RWPE2 (cell line): ENCODE data around the gene PLEKHG3.

Source experiments
- ATAC-seq: fragments of 200-7000 bp; cut with Tn5 transposase; 3 replicates; pipeline ENCODE4 v1.9.1; 2021; ENCODE audit warnings: low read depth
- DNase-seq: peaks from one replicate; pipeline ENCODE4 v3.0.0-alpha.2; 2020; ENCODE audit warnings: low spot score
- H3K27ac ChIP-seq: fragments of 450-650 bp; 2 replicates; pipeline ENCODE4 v1.5.1; 2017; ENCODE audit warnings: mild to moderate bottlenecking; ENCODE audit not compliant: poor library complexity, severe bottlenecking
- H3K27me3 ChIP-seq: fragments of 250-450 bp; sonication (Bioruptor Pico); 2 replicates; pipeline ENCODE4 v1.5.1; 2021; ENCODE audit warnings: mild to moderate bottlenecking, moderate library complexity; ENCODE audit not compliant: insufficient read depth, poor library complexity, severe bottlenecking
- H3K36me3 ChIP-seq: fragments of 250-450 bp; sonication (Bioruptor Pico); 2 replicates; pipeline ENCODE4 v1.5.1; 2020; ENCODE audit warnings: low read depth, mild to moderate bottlenecking, moderate library complexity
- H3K4me1 ChIP-seq: fragments of 250-450 bp; sonication (Bioruptor Pico); 2 replicates; pipeline ENCODE4 v1.5.1; 2021; ENCODE audit warnings: mild to moderate bottlenecking, moderate library complexity; ENCODE audit not compliant: insufficient read depth, poor library complexity, severe bottlenecking
- H3K4me3 ChIP-seq: fragments of 250-450 bp; sonication (Bioruptor Pico); 2 replicates; pipeline ENCODE4 v1.5.1; 2021; ENCODE audit warnings: mild to moderate bottlenecking, moderate library complexity; ENCODE audit not compliant: severe bottlenecking
- H3K9me3 ChIP-seq: fragments of 250-450 bp; sonication (Bioruptor Pico); 2 replicates; pipeline ENCODE4 v1.5.1; 2021; ENCODE audit warnings: mild to moderate bottlenecking, moderate library complexity; ENCODE audit not compliant: severe bottlenecking
- TF ChIP-seq, protein P1 (sequence below): fragments of 450-650 bp; IDR thresholded peaks from one replicate; pipeline ENCODE4 v1.5.1; 2017; ENCODE audit warnings: mild to moderate bottlenecking, moderate library complexity; ENCODE audit not compliant: poor library complexity, severe bottlenecking

Gene PLEKHG3

DNA sequence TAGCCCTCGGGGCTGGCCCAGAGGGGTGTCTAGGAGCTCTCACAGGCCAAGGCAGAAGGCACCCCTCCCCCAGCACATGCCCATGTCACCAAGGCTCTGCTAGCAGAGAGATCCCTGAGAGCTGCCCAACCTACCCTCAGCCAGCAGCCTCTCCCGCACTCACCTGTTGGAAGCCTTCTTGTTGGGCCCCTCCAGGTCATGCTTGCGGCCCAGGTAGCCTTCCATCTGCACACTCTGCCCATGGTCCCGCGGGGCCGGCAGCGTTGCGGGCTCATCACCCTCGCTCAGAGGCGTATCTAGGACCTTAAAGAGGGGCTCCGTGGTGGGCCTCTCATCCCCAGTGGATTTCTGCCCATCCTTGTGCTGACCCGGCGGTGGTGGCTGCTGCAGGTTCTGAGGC lies 49.1 kb downstream of the PLEKHG3 start:
- H3K27ac ChIP-seq: no peak overlapping the region
- TF ChIP-seq, protein P1, sequence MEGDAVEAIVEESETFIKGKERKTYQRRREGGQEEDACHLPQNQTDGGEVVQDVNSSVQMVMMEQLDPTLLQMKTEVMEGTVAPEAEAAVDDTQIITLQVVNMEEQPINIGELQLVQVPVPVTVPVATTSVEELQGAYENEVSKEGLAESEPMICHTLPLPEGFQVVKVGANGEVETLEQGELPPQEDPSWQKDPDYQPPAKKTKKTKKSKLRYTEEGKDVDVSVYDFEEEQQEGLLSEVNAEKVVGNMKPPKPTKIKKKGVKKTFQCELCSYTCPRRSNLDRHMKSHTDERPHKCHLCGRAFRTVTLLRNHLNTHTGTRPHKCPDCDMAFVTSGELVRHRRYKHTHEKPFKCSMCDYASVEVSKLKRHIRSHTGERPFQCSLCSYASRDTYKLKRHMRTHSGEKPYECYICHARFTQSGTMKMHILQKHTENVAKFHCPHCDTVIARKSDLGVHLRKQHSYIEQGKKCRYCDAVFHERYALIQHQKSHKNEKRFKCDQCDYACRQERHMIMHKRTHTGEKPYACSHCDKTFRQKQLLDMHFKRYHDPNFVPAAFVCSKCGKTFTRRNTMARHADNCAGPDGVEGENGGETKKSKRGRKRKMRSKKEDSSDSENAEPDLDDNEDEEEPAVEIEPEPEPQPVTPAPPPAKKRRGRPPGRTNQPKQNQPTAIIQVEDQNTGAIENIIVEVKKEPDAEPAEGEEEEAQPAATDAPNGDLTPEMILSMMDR: no peak
- H3K4me1 ChIP-seq: peaks cover 32% of the 10 kb centered on the region
- peaks cover 11% of the 10 kb centered on the region for H3K36me3 ChIP-seq
- no peaks in the 10 kb centered on the region for H3K27me3 ChIP-seq
- DNase-seq: peak; percentile 57
- H3K4me3 ChIP-seq: no peak overlapping the region
- no peak for ATAC-seq
- H3K9me3 ChIP-seq: no peaks in the 10 kb centered on the region

DNA sequence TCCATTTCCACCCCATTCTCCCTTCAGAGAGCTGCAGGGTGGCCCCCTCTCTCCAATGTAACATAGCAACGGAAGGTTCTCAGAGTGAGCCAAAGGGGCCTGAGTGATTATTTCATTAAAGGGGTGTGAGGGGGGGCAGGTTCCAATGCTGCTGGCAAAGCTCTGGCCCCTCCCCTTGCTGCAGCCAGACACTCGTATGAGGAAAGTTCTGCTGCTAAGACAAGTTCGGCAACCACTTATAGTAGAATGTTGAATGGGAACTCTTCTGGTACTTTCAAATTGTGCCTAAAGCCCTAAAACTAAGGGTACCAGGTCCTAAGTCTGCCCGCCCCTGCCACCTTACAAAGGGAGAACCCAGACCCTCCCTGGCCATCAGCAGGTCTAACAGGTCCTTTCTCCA lies 49.8 kb downstream of the PLEKHG3 start:
- ATAC-seq (no peak), DNase-seq (no peak)
- Histone ChIP-seq H3K27me3 (no peaks in the 10 kb centered on the region), H3K36me3 (peaks cover 9% of the 10 kb centered on the region), H3K27ac (no peak overlapping the region), H3K4me3 (no peak overlapping the region), H3K4me1 (peaks cover 39% of the 10 kb centered on the region), H3K9me3 (no peaks in the 10 kb centered on the region)
- TF ChIP-seq, protein P1: no peak

DNA sequence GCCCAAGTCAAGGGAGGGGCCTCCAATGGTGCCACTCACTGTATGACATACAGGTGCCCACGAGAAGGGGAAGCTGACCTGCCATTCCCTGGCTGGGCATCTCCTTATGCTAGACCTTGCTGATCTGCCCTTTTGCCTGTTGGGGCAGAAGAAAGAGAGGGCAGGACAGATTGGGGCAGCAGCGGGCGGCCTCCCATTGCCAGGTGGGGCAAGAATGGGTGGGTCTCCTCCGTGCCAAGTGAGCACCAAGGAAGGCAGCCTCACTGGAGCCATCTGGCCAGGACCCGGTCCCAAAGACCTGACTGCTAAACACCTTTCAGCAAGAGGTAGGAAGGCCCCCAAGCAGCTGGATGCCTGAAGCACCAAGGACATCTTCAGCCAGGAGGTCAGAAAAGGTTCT lies 50.5 kb downstream of the PLEKHG3 start:
- TF ChIP-seq, protein P1: no peak
- H3K4me3 ChIP-seq: no peak overlapping the region
- H3K9me3 ChIP-seq: no peaks in the 10 kb centered on the region

DNA sequence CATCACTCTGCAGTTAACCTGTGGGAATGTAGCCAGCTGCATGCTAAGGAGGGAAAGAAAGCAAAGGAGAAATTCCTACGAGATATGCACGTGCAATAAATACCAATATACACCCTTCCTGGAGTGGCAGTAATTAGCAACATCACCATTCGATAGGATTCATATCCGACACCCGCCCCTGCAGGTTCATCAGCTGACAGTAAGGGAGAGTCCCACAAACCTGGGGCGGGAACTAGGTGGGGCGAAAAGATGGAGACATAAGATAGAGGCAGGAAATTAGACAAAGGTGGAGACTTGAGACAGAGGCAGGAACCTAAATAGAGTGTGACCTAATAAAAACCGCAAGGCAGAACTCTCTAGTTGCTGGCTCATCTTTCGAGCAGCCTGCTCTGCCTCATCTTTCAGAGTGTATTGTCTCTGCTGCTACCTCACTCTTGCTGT lies 51.6 kb downstream of the PLEKHG3 start:
- H3K4me3 ChIP-seq: no peak overlapping the region
- ATAC-seq (peak; percentile 75), DNase-seq (peak; percentile 90)
- H3K4me1 ChIP-seq: peaks cover 43% of the 10 kb centered on the region
- TF ChIP-seq, protein P1: no peak
- no peaks in the 10 kb centered on the region for H3K27me3 ChIP-seq
- no peaks in the 10 kb centered on the region for H3K36me3 ChIP-seq
- no peaks in the 10 kb centered on the region for H3K9me3 ChIP-seq
- peak overlapping the region; percentile 90 for H3K27ac ChIP-seq

More for the DNA sequence above, 50.5 kb downstream of the PLEKHG3 start:
- DNase-seq: peak; percentile 62
- no peaks in the 10 kb centered on the region for H3K27me3 ChIP-seq
- no peak for ATAC-seq
- H3K36me3 ChIP-seq: peaks cover 8% of the 10 kb centered on the region
- H3K27ac ChIP-seq: peak overlapping the region; percentile 90
- peaks cover 43% of the 10 kb centered on the region for H3K4me1 ChIP-seq

DNA sequence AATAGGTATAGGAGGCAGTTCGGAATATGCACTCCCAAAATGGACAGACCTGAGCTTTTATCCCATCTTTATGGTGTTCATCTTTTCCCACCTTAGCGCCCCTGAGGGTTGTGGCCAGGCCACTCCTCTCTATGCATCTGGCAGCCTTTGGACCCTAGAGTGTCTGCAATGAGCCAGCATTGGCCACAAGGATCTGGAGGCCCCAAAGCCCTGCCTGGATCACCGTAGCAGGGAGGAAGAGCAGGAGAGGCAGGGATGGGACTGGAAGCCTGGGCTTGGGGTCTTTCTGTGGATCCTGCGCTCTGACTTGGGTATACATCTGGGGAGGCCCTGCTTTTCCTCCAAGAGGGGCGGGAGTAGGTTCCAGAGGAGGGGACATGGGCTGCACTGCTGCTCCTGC lies 52.5 kb downstream of the PLEKHG3 start:
- peaks cover 52% of the 10 kb centered on the region for H3K4me1 ChIP-seq
- DNase-seq: peak; percentile 38
- H3K27me3 ChIP-seq: no peaks in the 10 kb centered on the region
- TF ChIP-seq, protein P1: no peak
- no peaks in the 10 kb centered on the region for H3K9me3 ChIP-seq
- H3K27ac ChIP-seq: peak overlapping the region; percentile 90
- H3K4me3 ChIP-seq: no peak overlapping the region
- H3K36me3 ChIP-seq: no peaks in the 10 kb centered on the region
- no peak for ATAC-seq
